GM13976 (cell line): ENCODE measurements around the gene KDM4C.

Experiments used
- DNase-seq: peaks from one replicate; pipeline ENCODE4 v3.0.0; 2012; ENCODE audit warnings: low spot score
- in situ Hi-C: fragments of 300-500 bp; cut with MboI; formaldehyde crosslinking; loops from one replicate; pipeline ENCODE4 v1.12.0; 2022; ENCODE audit warnings: low sequenced_read_pairs, mixed read lengths, inconsistent platforms; ENCODE audit not compliant: unreplicated experiment
- TF ChIP-seq, protein P1 (sequence below): IDR thresholded peaks from 2 replicates; pipeline ENCODE4 v1.5.1; 2012; ENCODE audit warnings: borderline replicate concordance, mild to moderate bottlenecking; ENCODE audit not compliant: insufficient read depth; ENCODE audit errors: extremely low read depth, missing control alignments, control extremely low read depth

Gene KDM4C

GRCh38 chr9:6771722-6772121, 13.9 kb downstream of the KDM4C start:
- in situ Hi-C loops: no loop called here
- TF ChIP-seq, protein P1, sequence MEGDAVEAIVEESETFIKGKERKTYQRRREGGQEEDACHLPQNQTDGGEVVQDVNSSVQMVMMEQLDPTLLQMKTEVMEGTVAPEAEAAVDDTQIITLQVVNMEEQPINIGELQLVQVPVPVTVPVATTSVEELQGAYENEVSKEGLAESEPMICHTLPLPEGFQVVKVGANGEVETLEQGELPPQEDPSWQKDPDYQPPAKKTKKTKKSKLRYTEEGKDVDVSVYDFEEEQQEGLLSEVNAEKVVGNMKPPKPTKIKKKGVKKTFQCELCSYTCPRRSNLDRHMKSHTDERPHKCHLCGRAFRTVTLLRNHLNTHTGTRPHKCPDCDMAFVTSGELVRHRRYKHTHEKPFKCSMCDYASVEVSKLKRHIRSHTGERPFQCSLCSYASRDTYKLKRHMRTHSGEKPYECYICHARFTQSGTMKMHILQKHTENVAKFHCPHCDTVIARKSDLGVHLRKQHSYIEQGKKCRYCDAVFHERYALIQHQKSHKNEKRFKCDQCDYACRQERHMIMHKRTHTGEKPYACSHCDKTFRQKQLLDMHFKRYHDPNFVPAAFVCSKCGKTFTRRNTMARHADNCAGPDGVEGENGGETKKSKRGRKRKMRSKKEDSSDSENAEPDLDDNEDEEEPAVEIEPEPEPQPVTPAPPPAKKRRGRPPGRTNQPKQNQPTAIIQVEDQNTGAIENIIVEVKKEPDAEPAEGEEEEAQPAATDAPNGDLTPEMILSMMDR: no peak
- no peak for DNase-seq

GRCh38 chr9:6777213-6777902, 19.6 kb downstream of the KDM4C start:
- TF ChIP-seq, protein P1: no peak
- in situ Hi-C loops: no loop called here
- DNase-seq: peak; percentile 48

GRCh38 chr9:6779417-6780241, 21.9 kb downstream of the KDM4C start:
- no peak for DNase-seq
- in situ Hi-C loops: no loop called here
- TF ChIP-seq, protein P1: no peak

DNA sequence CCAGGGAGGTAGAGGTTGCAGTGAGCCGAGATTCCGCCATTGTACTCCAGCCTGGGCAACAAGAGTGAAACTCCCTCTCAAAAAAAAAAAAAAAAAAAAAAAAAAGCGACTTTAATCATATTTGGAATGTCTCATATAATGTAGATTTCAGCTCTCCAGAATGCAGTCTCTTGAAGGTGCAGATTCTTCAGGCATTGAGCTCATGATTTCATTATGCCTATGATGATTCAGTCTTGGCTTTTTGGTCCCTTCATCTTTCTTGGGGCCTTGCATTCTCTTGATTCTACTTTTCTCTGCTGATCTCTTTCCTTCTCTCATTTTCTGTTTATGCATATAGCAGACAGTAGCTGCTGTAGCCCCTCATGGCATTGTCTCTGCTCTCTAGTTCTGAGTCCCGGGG, 22.9 kb downstream of the KDM4C start:
- in situ Hi-C loops: no loop called here

GRCh38 chr9:6781476-6781875, 23.7 kb downstream of the KDM4C start:
- in situ Hi-C loops: no loop called here
- no peak for DNase-seq
- TF ChIP-seq, protein P1: no peak

More for the DNA sequence above, 22.9 kb downstream of the KDM4C start:
- TF ChIP-seq, protein P1: no peak
- no peak for DNase-seq

DNA sequence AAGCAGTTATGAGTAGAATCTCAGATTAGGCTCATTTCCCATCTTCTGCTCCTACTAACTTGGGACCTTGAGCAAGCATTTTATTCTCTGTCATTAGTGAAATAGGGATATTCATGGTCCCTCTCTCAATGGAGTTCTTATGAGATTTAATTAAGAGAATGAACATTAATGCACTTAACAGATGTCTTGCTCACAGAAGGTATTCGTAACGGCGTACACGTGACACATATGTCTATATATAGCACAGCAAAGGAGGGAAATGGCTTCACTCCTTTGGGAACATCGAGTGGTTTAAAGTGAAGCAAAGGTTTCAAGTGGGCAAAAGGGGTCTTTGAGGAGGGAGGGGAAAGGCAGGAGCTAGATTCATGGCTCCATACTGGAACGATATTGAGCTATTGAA, 24.6 kb downstream of the KDM4C start:
- DNase-seq: no peak
- in situ Hi-C loops: no loop called here
- TF ChIP-seq, protein P1: no peak

DNA sequence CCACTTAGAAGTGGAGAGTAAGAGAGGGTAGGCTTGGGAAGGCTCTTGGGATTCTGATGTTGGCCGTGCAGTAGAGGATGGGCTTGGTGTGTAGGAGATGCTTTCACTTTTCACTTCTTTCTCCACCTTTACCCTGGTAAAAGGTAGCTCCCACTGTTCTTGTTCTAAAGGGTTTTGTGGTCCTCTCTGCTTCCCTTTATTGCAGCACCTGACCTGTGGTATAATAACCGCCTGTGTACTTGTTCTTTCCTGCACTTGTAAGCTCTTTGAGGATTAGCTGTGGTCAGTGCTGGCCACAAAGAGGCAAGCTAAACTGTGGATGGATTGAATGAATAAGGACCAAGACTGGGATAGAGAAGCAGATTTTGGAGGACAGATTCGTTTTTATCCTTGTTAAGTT, 25.2 kb downstream of the KDM4C start:
- TF ChIP-seq, protein P1: no peak
- no peak for DNase-seq
- in situ Hi-C loops: no loop called here
